Tibial artery (tissue), 4 donors: ENCODE measurements around the gene PI16.

ENCODE experiments used
- DNase-seq, 2 donors: peaks; one replicate each; pipeline ENCODE4 v3.0.0-alpha.2; 2019
- H3K27ac ChIP-seq, 2 donors: fragments of 200-600 bp; sonication (generic) in 1 of 2; 1 replicate in 1 of 2; 2 replicates in 1 of 2; pipeline ENCODE4 v1.5.1; 2018 to 2019; ENCODE audit warnings: mild to moderate bottlenecking in 1 of 2
- H3K27me3 ChIP-seq, 2 donors: fragments of 200-600 bp; sonication (generic) in 1 of 2; one replicate each; pipeline versions ENCODE4 v1.5.1 to v1.6.0; 2016 to 2019
- H3K36me3 ChIP-seq, 3 donors: fragments of 200-600 bp; sonication (generic) in 2 of 3; one replicate each; pipeline ENCODE4 v1.5.1; 2016 to 2019; ENCODE audit warnings: mild to moderate bottlenecking in 2 of 3
- H3K4me1 ChIP-seq, 4 donors: fragments of 200-600 bp; sonication (generic) in 2 of 4; 1 replicate in 3 of 4; 2 replicates in 1 of 4; pipeline ENCODE4 v1.5.1; 2016 to 2019
- H3K4me3 ChIP-seq, 2 donors: fragments of 200-600 bp; sonication (generic) in 1 of 2; 1 replicate in 1 of 2; 2 replicates in 1 of 2; pipeline ENCODE4 v1.5.1; 2018 to 2019; ENCODE audit warnings: mild to moderate bottlenecking in 2 of 2
- H3K9me3 ChIP-seq, 3 donors: fragments of 200-600 bp; sonication (generic) in 1 of 3; one replicate each; pipeline ENCODE4 v1.5.1; 2016 to 2019
- CTCF ChIP-seq, 2 experiments: fragments of 200-600 bp in 1 of 2; fragments of 450-650 bp in 1 of 2; IDR thresholded peaks; one replicate each; pipeline ENCODE4 v1.5.1; 2017 to 2019; ENCODE audit warnings: antibody characterized with exemption in 2 of 2, mild to moderate bottlenecking in 1 of 2, moderate library complexity in 1 of 2
- intact Hi-C: fragments of 100-400 bp; cut with DNase I; formaldehyde crosslinking; loops from one replicate; pipeline ENCODE4 v1.15.0; 2023; ENCODE audit warnings: low total_unique reads

PI16 gene

GRCh38 chr6:37005827-37006567 lies 51.5 kb downstream of the PI16 start:
- H3K27me3 ChIP-seq: no peaks in the 10 kb centered on the region
- TF ChIP-seq CTCF (IDR thresholded peaks at IDR 0.05): no peak
- DNase-seq: no peak
- intact Hi-C loops: no loop called here
- H3K36me3 ChIP-seq: no peaks in the 10 kb centered on the region
- H3K27ac ChIP-seq: no peak overlapping the region
- peak overlapping the region; percentile 24 to 34 for H3K4me3 ChIP-seq
- H3K4me1 ChIP-seq: no peaks in the 10 kb centered on the region
- no peaks in the 10 kb centered on the region for H3K9me3 ChIP-seq

GRCh38 chr6:37006793-37007339 lies 52.3 kb downstream of the PI16 start:
- no peak for DNase-seq
- Histone ChIP-seq H3K27ac (no peak overlapping the region), H3K9me3 (no peaks in the 10 kb centered on the region), H3K4me1 (no peaks in the 10 kb centered on the region), H3K27me3 (no peaks in the 10 kb centered on the region), H3K4me3 (peak overlapping the region; percentile 24 to 34), H3K36me3 (no peaks in the 10 kb centered on the region)
- no peak for TF ChIP-seq CTCF (IDR thresholded peaks at IDR 0.05)
- intact Hi-C loops: no loop called here

- H3K9me3 ChIP-seq: no peaks in the 10 kb centered on the region
- peak overlapping the region in 1 of 2 donors; percentile 24 for H3K4me3 ChIP-seq
- DNase-seq: peak in 1 of 2 donors; percentile 44
- no peaks in the 10 kb centered on the region for H3K27me3 ChIP-seq
- intact Hi-C loops: no loop called here
- no peaks in the 10 kb centered on the region for H3K36me3 ChIP-seq
- no peaks in the 10 kb centered on the region for H3K4me1 ChIP-seq
- TF ChIP-seq CTCF (IDR thresholded peaks at IDR 0.05): no peak
- no peak overlapping the region for H3K27ac ChIP-seq
Measured at GRCh38 chr6:37007340-37008043, 53.0 kb downstream of the PI16 start.

- Histone ChIP-seq H3K4me1 (no peaks in the 10 kb centered on the region), H3K9me3 (no peaks in the 10 kb centered on the region), H3K4me3 (no peak overlapping the region), H3K27ac (no peak overlapping the region), H3K27me3 (no peaks in the 10 kb centered on the region), H3K36me3 (no peaks in the 10 kb centered on the region)
- intact Hi-C loops: no loop called here
- DNase-seq: no peak
- TF ChIP-seq CTCF (IDR thresholded peaks at IDR 0.05): no peak
Measured at GRCh38 chr6:37008484-37009465, 54.2 kb downstream of the PI16 start.

- intact Hi-C loops: loop anchor here (10.0 kb wide), 1 partner anchor 126 kb away; the partner anchor contains the start of gene C6orf89
Measured at GRCh38 chr6:37010402-37010892, 55.9 kb downstream of the PI16 start.

More at GRCh38 chr6:37010402-37010892, 55.9 kb downstream of the PI16 start:
- no peak for DNase-seq
- TF ChIP-seq CTCF (IDR thresholded peaks at IDR 0.05): no peak
- Histone ChIP-seq H3K27ac (no peak overlapping the region), H3K4me1 (no peaks in the 10 kb centered on the region), H3K36me3 (no peaks in the 10 kb centered on the region), H3K9me3 (no peaks in the 10 kb centered on the region), H3K27me3 (no peaks in the 10 kb centered on the region), H3K4me3 (no peak overlapping the region)
